Measurements from ENCODE around the gene HCN3.
"Not testable (repeated sequence)": the region's sequence is repeated elsewhere in the genome, so short reads cannot be mapped to it uniquely, and the experiment has no call there.

HCN3 gene

GRCh38 chr1:155286544-155286943 lies 9.3 kb downstream of the HCN3 start:
- Mint-ChIP-seq H3K27ac (no peak overlapping the region), H3K27me3 (no peaks in the 10 kb centered on the region), H3K36me3 (no peaks in the 10 kb centered on the region), H3K9me3 (ENCODE audit: low read depth) (no peaks in the 10 kb centered on the region), H3K4me1 (ENCODE audit: low read depth) (no peaks in the 10 kb centered on the region), H3K4me3 (no peak overlapping the region)

GRCh38 chr1:155287987-155288543 lies 10.8 kb downstream of the HCN3 start:
- no peaks in the 10 kb centered on the region for H3K36me3 Mint-ChIP-seq
- H3K27ac Mint-ChIP-seq, result no peak overlapping the region
- no peaks in the 10 kb centered on the region for H3K4me1 Mint-ChIP-seq (ENCODE audit: low read depth)
- H3K9me3 Mint-ChIP-seq (ENCODE audit: low read depth), result no peaks in the 10 kb centered on the region
- H3K4me3 Mint-ChIP-seq, result no peak overlapping the region
- H3K27me3 Mint-ChIP-seq, result no peaks in the 10 kb centered on the region

GRCh38 chr1:155291006-155291405 lies 13.7 kb downstream of the HCN3 start:
- not testable (repeated sequence) for H3K9me3 Mint-ChIP-seq (ENCODE audit: low read depth); H3K4me1 Mint-ChIP-seq (ENCODE audit: low read depth); H3K27ac Mint-ChIP-seq; H3K4me3 Mint-ChIP-seq; H3K36me3 Mint-ChIP-seq
- H3K27me3 Mint-ChIP-seq, result peaks cover 12% of the 10 kb centered on the region

GRCh38 chr1:155293086-155293749 lies 16.0 kb downstream of the HCN3 start:
- no peaks in the 10 kb centered on the region for H3K9me3 Mint-ChIP-seq (ENCODE audit: low read depth)
- H3K27me3 Mint-ChIP-seq, result peaks cover 17% of the 10 kb centered on the region
- no peak overlapping the region for H3K27ac Mint-ChIP-seq
- no peak overlapping the region for H3K4me3 Mint-ChIP-seq
- H3K4me1 Mint-ChIP-seq (ENCODE audit: low read depth), result peaks cover 7% of the 10 kb centered on the region
- H3K36me3 Mint-ChIP-seq, result no peaks in the 10 kb centered on the region

GRCh38 chr1:155294520-155295182 lies 17.4 kb downstream of the HCN3 start:
- H3K9me3 Mint-ChIP-seq (ENCODE audit: low read depth), result no peaks in the 10 kb centered on the region
- H3K36me3 Mint-ChIP-seq, result no peaks in the 10 kb centered on the region
- no peak overlapping the region for H3K4me3 Mint-ChIP-seq
- H3K27me3 Mint-ChIP-seq, result peaks cover 17% of the 10 kb centered on the region
- peaks cover 7% of the 10 kb centered on the region for H3K4me1 Mint-ChIP-seq (ENCODE audit: low read depth)
- H3K27ac Mint-ChIP-seq, result no peak overlapping the region

GRCh38 chr1:155295183-155295941 lies 18.1 kb downstream of the HCN3 start:
- Mint-ChIP-seq H3K27me3 (peaks cover 17% of the 10 kb centered on the region), H3K9me3 (ENCODE audit: low read depth) (no peaks in the 10 kb centered on the region), H3K4me1 (ENCODE audit: low read depth) (peaks cover 7% of the 10 kb centered on the region), H3K27ac (no peak overlapping the region), H3K4me3 (no peak overlapping the region), H3K36me3 (no peaks in the 10 kb centered on the region)

- no peaks in the 10 kb centered on the region for H3K9me3 Mint-ChIP-seq (ENCODE audit: low read depth)
- no peak overlapping the region for H3K4me3 Mint-ChIP-seq
- H3K27me3 Mint-ChIP-seq, result peaks cover 17% of the 10 kb centered on the region
- peaks cover 7% of the 10 kb centered on the region for H3K4me1 Mint-ChIP-seq (ENCODE audit: low read depth)
- H3K36me3 Mint-ChIP-seq, result no peaks in the 10 kb centered on the region
- H3K27ac Mint-ChIP-seq, result no peak overlapping the region
Measured at GRCh38 chr1:155295942-155296267, 18.6 kb downstream of the HCN3 start.

GRCh38 chr1:155296661-155297060 lies 19.4 kb downstream of the HCN3 start:
- peaks cover 7% of the 10 kb centered on the region for H3K4me1 Mint-ChIP-seq (ENCODE audit: low read depth)
- H3K4me3 Mint-ChIP-seq, result no peak overlapping the region
- no peaks in the 10 kb centered on the region for H3K36me3 Mint-ChIP-seq
- H3K27ac Mint-ChIP-seq, result no peak overlapping the region
- H3K27me3 Mint-ChIP-seq, result peaks cover 19% of the 10 kb centered on the region
- no peaks in the 10 kb centered on the region for H3K9me3 Mint-ChIP-seq (ENCODE audit: low read depth)

- H3K4me1 Mint-ChIP-seq (ENCODE audit: low read depth), result peaks cover 7% of the 10 kb centered on the region
- peaks cover 19% of the 10 kb centered on the region for H3K27me3 Mint-ChIP-seq
- H3K36me3 Mint-ChIP-seq, result no peaks in the 10 kb centered on the region
Measured at GRCh38 chr1:155297384-155297783, 20.1 kb downstream of the HCN3 start.

GRCh38 chr1:155300024-155300423 lies 22.8 kb downstream of the HCN3 start:
- Mint-ChIP-seq H3K36me3 (no peaks in the 10 kb centered on the region), H3K4me3 (no peak overlapping the region), H3K27ac (no peak overlapping the region), H3K4me1 (ENCODE audit: low read depth) (peaks cover 3% of the 10 kb centered on the region), H3K27me3 (peaks cover 10% of the 10 kb centered on the region), H3K9me3 (ENCODE audit: low read depth) (no peaks in the 10 kb centered on the region)

More at GRCh38 chr1:155297384-155297783, 20.1 kb downstream of the HCN3 start:
- Mint-ChIP-seq H3K27ac (no peak overlapping the region), H3K4me3 (no peak overlapping the region), H3K9me3 (ENCODE audit: low read depth) (no peaks in the 10 kb centered on the region)

GRCh38 chr1:155300553-155301329 lies 23.5 kb downstream of the HCN3 start:
- H3K4me3 Mint-ChIP-seq, result no peak overlapping the region
- peaks cover under 1% of the 10 kb centered on the region for H3K4me1 Mint-ChIP-seq (ENCODE audit: low read depth)
- no peaks in the 10 kb centered on the region for H3K36me3 Mint-ChIP-seq
- no peak overlapping the region for H3K27ac Mint-ChIP-seq
- peaks cover 7% of the 10 kb centered on the region for H3K27me3 Mint-ChIP-seq
- no peaks in the 10 kb centered on the region for H3K9me3 Mint-ChIP-seq (ENCODE audit: low read depth)

- peak within 1 kb of the TSS; percentile 58 for H3K27ac Mint-ChIP-seq
- H3K27me3 Mint-ChIP-seq, result peaks cover 7% of the 10 kb centered on the region
- no peak within 1 kb of the TSS for H3K4me3 Mint-ChIP-seq
- H3K4me1 Mint-ChIP-seq (ENCODE audit: low read depth), result no peaks in the 10 kb centered on the region
- H3K36me3 Mint-ChIP-seq, result no peaks in the 10 kb centered on the region
- no peaks in the 10 kb centered on the region for H3K9me3 Mint-ChIP-seq (ENCODE audit: low read depth)
Measured at GRCh38 chr1:155301342-155301841, 24.1 kb downstream of the HCN3 start, which contains the start of gene PKLR. Gene PKLR, minus strand, starts transcription at chr1:155301438. Its CDS starts 43 bp downstream, at chr1:155301395.

GRCh38 chr1:155304558-155305063 lies 27.3 kb downstream of the HCN3 start:
- peaks cover 11% of the 10 kb centered on the region for H3K4me1 Mint-ChIP-seq (ENCODE audit: low read depth)
- no peak overlapping the region for H3K27ac Mint-ChIP-seq
- peaks cover 2% of the 10 kb centered on the region for H3K27me3 Mint-ChIP-seq
- no peaks in the 10 kb centered on the region for H3K9me3 Mint-ChIP-seq (ENCODE audit: low read depth)
- no peak overlapping the region for H3K4me3 Mint-ChIP-seq
- no peaks in the 10 kb centered on the region for H3K36me3 Mint-ChIP-seq

GRCh38 chr1:155305881-155306391 lies 28.7 kb downstream of the HCN3 start:
- no peak overlapping the region for H3K4me3 Mint-ChIP-seq
- H3K27ac Mint-ChIP-seq, result no peak overlapping the region
- H3K27me3 Mint-ChIP-seq, result peaks cover 2% of the 10 kb centered on the region
- H3K4me1 Mint-ChIP-seq (ENCODE audit: low read depth), result peaks cover 17% of the 10 kb centered on the region
- H3K9me3 Mint-ChIP-seq (ENCODE audit: low read depth), result no peaks in the 10 kb centered on the region
- H3K36me3 Mint-ChIP-seq, result peaks cover 2% of the 10 kb centered on the region
